H1 (cell line): ENCODE measurements around the gene RIN3. TPM values are rescaled to one million over a fixed set of nuclear protein-coding genes. Genes with fewer than 3 reads are reported as not detected.

Experiments used
- ASH2L ChIP-seq: fragments of 200-600, 300-600 bp; sonication (generic); IDR thresholded peaks from one replicate; pipeline ENCODE4 v1.7.1; 2017; ENCODE audit warnings: low read length
- ATF3 ChIP-seq: IDR thresholded peaks from 2 replicates; pipeline ENCODE4 v1.6.1; 2011; ENCODE audit warnings: low read depth, mild to moderate bottlenecking, low read length; ENCODE audit not compliant: insufficient read depth
- BCL11A ChIP-seq, 2 experiments: IDR thresholded peaks; one replicate each; pipeline ENCODE4 v1.6.1; 2011; ENCODE audit warnings: low read depth in 2 of 2, low read length in 2 of 2, mild to moderate bottlenecking in 2 of 2
- CEBPB ChIP-seq: IDR thresholded peaks from 2 replicates; pipeline ENCODE4 v1.6.1; 2012; ENCODE audit warnings: low read depth, low read length
- CHD1 ChIP-seq: IDR thresholded peaks from 2 replicates; pipeline ENCODE4 v1.6.1; 2012; ENCODE audit warnings: low read depth, low read length, improper control_type of control experiment
- CHD7 ChIP-seq: fragments of 300-600 bp; sonication (generic); IDR thresholded peaks from 2 replicates; pipeline ENCODE4 v1.7.1; 2012; ENCODE audit warnings: low read length, moderate library complexity, mild to moderate bottlenecking, inconsistent platforms; ENCODE audit not compliant: insufficient replicate concordance
- KDM4A ChIP-seq: IDR thresholded peaks from one replicate; pipeline ENCODE4 v1.7.1; 2012; ENCODE audit warnings: low read depth, mild to moderate bottlenecking, moderate library complexity, low read length, inconsistent platforms; ENCODE audit not compliant: severe bottlenecking
- RAD21 ChIP-seq, 2 experiments: IDR thresholded peaks in 1 of 2; conservative IDR thresholded peaks in 1 of 2; 2 replicates each; pipeline ENCODE4 v1.6.1; 2011; ENCODE audit warnings: low read depth in 2 of 2, low read length in 2 of 2, improper control_type of control experiment in 1 of 2, inconsistent platforms in 1 of 2, mild to moderate bottlenecking in 1 of 2, moderate library complexity in 1 of 2
- SAP30 ChIP-seq: fragments of 300-600 bp; sonication (generic); IDR thresholded peaks from 2 replicates; pipeline ENCODE4 v1.7.1; 2012; ENCODE audit warnings: low read length, moderate library complexity, mild to moderate bottlenecking, inconsistent platforms; ENCODE audit not compliant: insufficient read depth, insufficient replicate concordance
- polyA plus RNA-seq, 7 experiments: library from polyadenylated mRNA; depleted of rRNA in 3 of 7; stranded (reverse) in 5 of 7; unstranded in 2 of 7; fragments of >200 nt in 5 of 7; fragments of 200-250 nt in 2 of 7; gene quantifications; 1 replicate in 5 of 7; 2 replicates in 1 of 7; 4 replicates in 1 of 7; pipeline versions ENCODE4 v1.2.1 to v1.2.3, GENCODE V29; 2011 to 2013; ENCODE audit warnings: missing spikeins in 2 of 7, mixed read lengths in 2 of 7
- total RNA-seq: library from RNA; stranded (reverse); fragmentation: NEBNext Ultra II Directional; extraction: Animal tissue kit (Norgen Biotek cat#: 25700); gene quantifications from 2 replicates; pipeline ENCODE4 v1.2.1, GENCODE V29; 2021

The RIN3 gene
- total and polyA plus RNA-seq, 2 of the 8 experiments (the other 6 are each of a cell fraction or from before 2014, with no cell fraction given): 0.59 to 1.5 TPM

GRCh38 chr14:92655419-92656201 lies 142.0 kb downstream of the RIN3 start (continued):
- TF ChIP-seq CHD7 (no peak), RAD21 (IDR thresholded peaks at IDR 0.05 in 1 of 2, conservative IDR thresholded peaks at IDR 0.05 in 1 of 2; ENCODE audit: low read depth in 2 of 2, low read length in 2 of 2) (no peak), CEBPB (no peak), ATF3 (no peak), CHD1 (no peak), KDM4A (no peak), SAP30 (no peak), ASH2L (no peak), BCL11A (IDR thresholded peaks at IDR 0.05; ENCODE audit: low read depth in 2 of 2, low read length in 2 of 2) (no peak)
